Stimulated activated CD4-positive, alpha-beta T cell treated with anti-CD3 and anti-CD28 coated beads, Interleukin-15, amount 100 ng/mL, for 1 hour (primary cell): Measurements from ENCODE around the gene THSD8.
"Not testable (repeated sequence)": the region's sequence is repeated elsewhere in the genome, so short reads cannot be mapped to it uniquely, and the experiment has no call there.

ENCODE experiments used
- DNase-seq, 2 donors: peaks; one replicate each; pipeline ENCODE4 v3.0.0-alpha.2; 2020; ENCODE audit warnings: low read depth in 1 of 2, low spot score in 1 of 2

Gene THSD8

DNA sequence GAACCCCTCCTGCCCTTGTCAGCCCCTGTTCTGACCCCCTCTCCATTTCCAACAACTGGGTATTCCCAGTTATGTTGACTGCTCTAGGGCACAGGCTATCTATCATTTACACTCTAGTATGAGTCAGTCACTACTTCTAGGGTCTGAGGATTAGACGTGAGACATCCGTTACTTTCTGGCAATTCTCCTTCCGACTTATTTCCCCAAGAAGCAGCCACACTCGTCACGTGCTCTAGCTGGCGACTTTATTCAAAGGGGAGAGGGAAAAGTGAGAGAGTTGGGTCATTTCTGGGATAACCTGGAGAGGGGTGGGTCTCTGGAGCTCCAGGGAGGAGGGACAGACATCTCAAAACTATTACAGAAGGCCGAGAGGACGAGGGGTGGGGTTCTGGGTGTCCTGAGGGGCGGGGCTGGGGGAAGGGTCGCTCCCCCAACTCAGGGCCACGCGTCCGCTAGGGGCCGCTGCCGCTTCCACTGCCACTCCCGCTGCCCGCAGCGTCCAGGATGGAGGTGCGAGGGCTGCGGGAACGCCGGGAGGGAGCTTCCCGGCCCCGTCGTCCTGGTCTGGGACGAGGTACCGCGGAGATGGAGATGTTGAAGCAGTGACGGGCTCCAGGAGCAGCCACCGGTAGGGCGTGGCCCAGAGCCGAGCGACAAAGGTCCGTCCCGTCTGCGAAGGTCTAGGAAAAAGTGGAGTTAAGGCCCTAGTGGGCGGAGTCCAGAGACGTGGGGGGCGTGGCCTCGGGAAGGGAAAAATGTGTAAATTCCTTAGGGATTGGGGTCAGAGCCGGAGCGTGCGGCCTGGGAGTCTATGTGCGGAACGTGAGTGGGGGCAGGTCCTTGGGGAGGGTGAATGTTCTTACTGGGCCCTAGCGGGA is 23.6 kb downstream of the THSD8 start:
- DNase-seq: no peak

- peak in 1 of 2 donors; percentile 24 for DNase-seq
These were observed 26.6 kb downstream of the THSD8 start for GRCh38 chr19:12828494-12828893.

- DNase-seq: no peak
These were observed 31.5 kb downstream of the THSD8 start for GRCh38 chr19:12833418-12833737.

DNA sequence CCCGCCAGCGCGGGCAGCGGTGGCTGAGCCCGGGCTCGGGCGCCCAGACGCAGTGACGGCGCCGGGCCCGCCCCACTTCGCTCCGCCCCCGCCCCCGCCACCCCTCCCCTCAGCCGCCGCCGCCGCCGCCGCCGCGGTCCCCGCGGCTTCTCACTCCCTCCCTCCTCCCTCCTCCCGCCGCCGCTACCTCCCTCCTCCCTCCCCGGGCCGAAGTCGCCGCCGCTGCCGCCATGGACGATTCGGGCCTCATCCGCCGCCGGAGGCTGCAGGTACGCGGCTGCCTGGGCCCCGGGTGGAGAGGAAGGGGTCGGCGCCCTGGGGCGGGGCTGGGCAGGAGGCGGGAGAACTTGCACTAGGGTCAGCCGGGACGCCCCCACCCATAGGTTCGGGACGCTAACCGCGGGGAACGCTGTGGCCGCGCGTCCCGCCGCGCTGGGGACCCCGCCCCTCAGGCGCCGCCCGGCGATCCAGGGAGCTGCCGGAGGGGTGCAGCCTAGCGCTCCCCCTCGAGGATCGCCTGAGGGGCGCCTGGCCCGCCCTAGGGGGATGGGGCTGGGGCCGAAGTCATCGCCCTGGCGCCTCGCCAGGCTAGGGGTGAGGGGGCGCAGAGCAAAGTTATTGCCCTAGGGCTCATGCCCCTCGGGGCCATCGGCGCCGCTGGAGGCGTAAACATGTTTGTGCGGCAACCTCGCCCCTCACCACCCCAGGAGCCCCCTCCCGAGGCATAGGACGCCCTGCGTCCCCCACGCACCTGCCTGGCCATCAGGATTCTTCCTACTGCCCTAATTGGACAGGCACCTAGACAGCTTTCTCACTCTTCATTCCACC is 32.1 kb downstream of the THSD8 start:
- peak in 1 of 2 donors; percentile 28 for DNase-seq

GRCh38 chr19:12834566-12834943 is 32.7 kb downstream of the THSD8 start, which contains the start of gene RTBDN:
RTBDN (minus strand) TSS chr19:12834579; CDS start chr19:12829979, 4,600 bp downstream.
- no peak for DNase-seq

DNA sequence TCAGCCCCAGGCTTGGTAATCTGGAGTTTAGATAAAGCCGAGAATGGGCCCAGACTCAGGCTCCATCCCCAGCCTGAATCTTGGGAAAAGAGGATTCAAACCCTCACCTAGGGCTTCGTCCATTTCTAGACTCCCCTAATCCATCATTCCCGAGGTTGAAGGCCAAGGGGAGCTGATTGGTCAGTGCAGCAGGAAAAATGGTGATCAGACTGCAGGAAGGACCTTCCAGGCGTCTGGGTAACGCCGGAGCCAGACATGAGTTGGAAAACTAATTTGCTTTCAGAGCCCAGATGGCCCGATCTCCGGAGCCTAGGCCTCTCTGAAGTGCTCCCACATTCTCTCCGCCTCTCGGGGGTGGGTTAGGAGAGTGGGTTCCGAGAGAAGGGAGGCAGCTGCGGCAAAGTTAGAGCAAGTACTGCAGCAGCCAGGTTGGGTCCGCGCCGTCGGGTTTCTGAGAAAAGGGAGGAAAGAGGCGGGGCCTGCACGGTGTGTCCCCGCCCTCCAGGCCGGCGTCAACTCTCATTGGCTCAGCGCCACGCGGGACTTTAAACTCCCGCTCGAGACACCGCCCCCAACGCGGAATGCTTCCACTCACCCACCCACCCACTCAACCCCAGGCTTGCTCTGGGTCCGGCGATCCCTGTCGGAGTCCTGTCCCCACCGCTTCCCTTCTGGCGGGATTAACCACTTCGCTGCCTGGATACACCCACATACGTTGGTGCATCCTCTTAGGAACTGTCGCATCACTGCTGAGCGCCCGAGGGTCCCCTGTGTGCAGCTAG is 33.3 kb downstream of the THSD8 start:
- DNase-seq: no peak

DNA sequence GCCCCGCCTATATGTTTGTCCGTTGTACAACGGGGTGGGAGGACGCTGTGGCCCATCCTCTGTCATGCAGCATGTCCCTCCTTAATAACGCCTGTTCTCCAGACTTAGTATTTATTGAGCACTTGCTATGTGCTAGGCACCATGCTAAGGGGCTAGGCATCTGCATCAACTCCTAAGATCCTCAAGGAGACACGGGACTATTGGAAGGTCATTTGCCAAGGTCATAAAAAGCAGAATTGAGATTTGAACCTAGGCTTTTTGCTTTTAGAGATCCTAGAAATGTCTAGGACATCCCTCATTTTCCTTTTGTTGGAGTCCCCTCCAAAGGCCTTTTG is 34.6 kb downstream of the THSD8 start:
- no peak for DNase-seq

DNA sequence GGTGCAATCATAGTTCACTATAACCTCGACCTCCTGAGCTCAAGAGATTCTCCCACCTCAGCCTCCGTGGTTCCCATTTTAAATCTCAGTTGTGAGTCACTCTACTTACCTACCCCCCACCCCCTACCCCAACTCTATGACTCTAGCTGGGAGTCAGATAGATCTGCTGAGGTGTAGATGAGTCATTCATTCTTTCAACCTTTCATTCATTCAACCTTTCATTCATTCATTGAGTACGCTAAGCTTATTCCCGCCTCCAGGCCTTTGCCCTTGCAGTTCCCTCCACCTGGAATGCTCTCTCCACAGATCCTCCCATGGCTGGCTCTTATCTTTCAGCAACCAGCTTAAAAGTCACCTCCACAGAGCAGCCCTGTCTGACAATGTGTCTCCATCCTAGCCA is 35.4 kb downstream of the THSD8 start:
- no peak for DNase-seq

DNA sequence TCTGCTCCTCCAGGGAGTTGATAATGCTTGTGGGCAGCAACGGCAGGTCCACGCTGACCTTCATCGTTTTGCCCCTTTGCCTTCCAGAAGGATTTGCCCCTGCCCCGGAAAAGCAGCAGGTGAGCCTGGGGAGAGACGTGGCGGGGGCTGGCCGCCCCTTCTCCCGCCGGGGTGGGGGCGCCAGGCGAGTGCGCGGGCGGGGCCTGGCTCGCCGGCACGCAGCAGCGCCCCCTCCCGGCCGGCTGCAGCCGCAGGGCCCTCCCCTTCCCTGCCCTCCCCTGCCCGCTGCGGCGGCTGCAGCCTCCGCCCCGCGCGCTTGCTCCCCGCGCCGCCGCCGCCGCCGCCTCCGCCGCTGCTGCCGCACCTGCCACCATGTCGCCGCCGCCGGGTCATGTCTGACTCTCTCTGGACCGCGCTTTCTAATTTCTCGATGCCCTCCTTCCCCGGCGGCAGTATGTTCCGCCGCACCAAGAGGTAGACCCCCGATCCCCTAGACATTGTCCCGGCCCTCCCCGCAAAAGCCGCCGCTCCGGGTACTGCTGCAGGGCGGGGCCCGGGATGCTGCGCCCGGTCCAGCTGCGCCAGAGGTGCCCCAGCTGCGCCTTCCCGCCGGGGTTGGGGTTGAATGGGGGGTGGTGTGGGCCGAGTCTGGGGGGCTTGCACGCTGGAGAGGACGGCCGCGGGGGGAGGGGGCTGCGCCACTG is 36.5 kb downstream of the THSD8 start, which contains the start of gene MAST1:
TSS of gene MAST1 (plus strand) at position 334 of the 704 bp plus-strand sequence. CDS start at position 392, 58 bp downstream.
- peak in 1 of 2 donors; percentile 49 for DNase-seq

- no peak for DNase-seq
These were observed 37.3 kb downstream of the THSD8 start for GRCh38 chr19:12838886-12839756.

- peak in 1 of 2 donors; percentile 23 for DNase-seq
These were observed 38.5 kb downstream of the THSD8 start for GRCh38 chr19:12840091-12841079.

DNA sequence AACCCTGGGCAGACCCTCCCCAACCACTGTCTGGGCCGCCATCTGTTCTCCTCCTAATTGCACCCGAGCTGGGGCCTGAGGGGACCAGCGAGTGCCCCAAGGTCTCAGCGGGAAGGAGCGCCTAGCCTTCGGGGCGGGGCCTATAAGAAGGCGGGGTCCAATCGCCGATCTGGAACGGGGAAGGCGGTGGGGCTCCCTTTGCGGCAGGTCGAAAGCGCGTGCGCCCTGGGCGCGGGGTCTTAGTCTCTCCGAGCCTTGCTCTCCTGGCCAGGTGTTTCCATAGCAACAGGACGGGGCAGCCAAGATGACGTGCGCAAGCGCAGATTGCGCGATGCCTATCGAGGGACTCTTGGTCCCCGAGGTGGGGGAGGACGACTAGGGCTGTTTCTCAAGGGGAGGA is 39.2 kb downstream of the THSD8 start:
- no peak for DNase-seq

GRCh38 chr19:12842511-12842910 is 40.6 kb downstream of the THSD8 start:
- DNase-seq: no peak

GRCh38 chr19:12843328-12843727 is 41.5 kb downstream of the THSD8 start:
- no peak for DNase-seq

DNA sequence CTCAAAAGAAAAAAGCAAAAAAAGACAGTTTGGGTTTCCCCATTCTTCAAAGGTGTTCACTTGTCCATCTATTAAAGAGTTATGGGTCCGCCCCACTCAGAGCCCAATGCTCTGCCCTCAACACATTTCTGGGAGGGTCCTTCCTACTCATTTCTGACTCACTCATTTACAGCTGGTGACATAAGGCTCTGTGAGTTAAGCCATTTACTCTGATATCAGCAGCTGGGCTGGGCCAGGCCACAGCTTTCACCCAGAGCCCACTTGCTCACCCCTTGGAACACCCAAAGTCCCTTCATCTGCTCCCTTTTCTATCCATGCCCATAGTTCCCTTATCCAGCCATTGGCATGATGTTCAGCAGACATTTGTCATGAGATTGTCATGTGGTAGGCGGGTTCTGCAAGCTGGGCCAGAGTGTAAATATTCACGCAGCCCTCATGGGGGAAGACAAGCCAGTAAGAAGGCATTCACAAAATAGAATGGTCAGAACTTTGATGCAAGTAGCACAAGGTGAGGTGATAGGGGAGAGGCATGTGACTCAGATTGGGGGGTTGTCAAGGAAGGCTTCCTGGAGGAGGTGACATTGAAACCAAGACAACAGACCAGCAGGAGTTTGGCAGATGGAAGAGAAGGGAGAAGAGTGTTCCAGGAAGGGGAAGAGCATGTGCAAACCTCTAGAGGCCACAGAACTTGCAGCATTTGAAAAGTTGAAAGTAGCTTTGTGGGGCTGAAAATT is 42.3 kb downstream of the THSD8 start:
- DNase-seq: no peak

DNA sequence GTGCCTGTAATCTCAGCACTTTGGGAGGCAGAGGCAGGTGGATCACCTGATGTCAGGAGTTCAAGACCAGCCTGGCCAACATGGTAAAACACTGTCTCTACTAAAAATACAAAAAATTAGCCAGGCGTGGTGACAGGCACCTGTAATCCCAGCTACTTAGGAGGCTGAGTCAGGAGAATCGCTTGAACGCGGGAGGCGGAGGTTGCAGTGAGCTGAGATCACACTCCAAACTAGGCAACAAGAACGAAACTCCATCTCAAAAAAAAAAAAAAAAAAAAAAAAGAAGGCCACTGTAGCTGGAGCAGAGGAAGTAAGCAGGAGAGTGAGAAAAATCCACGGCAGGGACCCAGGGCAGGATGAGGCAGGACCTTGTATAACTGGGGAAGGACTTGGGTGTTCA is 44.7 kb downstream of the THSD8 start:
- DNase-seq: not testable (repeated sequence)

- peak; percentile 63 to 84 for DNase-seq
These were observed 45.6 kb downstream of the THSD8 start for GRCh38 chr19:12847159-12848139.
